Epidermal melanocyte (primary cell): Measurements from ENCODE around the gene DENND5A.
"Not testable (repeated sequence)": the region's sequence is repeated elsewhere in the genome, so short reads cannot be mapped to it uniquely, and the experiment has no call there.

ENCODE experiments used
- DNase-seq: peaks from one replicate; pipeline ENCODE4 v3.0.0; 2011; ENCODE audit warnings: low spot score; ENCODE audit not compliant: insufficient read length

Gene DENND5A

DNA sequence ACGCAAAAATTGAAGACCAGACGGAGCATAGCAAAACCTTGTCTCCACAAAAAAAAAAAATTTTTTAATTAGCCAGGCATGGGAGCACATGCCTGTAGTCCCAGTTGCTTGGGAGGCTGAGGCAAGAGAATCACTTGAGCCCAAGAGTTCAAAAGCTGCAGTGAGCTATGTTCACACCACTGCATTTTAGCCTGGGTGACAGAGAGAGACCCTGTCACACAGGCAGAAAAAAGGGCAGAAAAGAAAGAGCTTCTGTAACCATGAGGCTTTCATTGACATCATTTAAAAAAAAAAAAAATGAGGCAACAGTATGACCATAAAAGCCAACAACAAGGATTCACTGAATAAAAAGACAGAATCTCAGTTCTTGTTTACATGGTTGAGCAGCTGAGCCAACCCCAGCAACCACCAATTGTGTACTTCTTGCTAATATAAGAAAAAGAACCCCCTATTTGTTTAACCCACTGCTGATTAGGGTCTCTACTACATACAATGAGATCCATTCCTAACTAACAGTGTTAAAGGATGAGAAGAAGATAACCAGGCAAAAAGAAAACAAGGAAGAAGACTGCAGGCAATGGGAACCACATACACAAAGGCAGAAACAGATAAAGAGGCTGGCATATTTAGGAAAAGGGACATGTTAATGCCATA is 87.6 kb downstream of the DENND5A start:
- DNase-seq = no peak

DNA sequence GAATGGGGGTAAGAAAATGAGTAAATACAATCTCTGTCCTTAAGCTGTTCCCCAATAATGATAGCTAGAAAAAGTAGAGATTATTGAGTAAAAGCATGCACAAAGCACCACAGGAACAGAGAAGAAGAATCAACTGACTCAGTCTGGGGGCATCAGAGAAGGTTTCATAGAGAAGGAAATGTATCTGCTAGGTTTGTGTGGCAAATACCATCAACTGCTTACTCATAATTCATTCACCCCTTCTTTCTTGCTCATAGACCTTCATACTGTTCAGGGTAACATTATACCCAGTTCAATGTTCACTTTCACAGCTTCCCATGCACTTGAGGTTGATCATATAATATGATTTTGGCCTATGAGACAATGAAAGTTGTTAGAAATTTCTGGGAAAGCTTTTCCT is 88.6 kb downstream of the DENND5A start:
- no peak for DNase-seq

DNA sequence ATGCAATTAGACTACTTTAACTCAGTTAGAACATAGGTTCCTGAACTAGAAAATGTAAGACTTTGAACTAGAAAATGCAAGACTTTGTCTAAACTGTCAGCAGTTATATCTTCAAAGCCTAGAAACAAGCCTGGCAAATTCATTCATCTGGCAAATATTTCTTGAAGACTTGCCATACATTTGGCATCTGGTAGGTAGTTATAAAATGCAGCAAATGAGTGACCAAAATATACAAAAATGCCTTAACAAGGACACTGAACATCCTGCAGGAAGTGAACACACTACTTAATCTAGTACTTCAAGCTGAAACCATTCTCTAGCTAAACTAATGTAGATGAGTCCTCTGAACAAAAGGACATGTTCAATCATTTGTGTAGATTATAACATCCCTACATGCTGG is 89.0 kb downstream of the DENND5A start:
- DNase-seq = no peak

DNA sequence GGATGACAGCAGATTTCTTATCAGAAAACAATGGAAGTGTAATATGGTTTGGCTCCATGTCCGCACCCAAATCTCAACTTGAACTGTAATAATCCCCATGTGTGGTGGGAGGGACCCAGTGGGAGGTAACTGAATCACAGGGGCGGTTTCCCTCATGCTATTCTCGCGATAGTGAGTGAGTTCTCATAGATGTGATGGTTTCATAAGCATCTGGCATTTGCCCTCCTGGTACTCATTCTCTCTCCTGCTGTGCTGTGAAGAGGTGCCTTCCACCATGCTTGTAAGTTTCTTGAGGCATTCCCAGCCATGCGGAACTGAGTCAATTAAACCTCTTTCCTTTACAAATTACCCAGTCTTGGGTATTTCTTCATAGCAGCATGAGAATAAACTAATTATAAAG is 92.8 kb downstream of the DENND5A start:
- no peak for DNase-seq

DNA sequence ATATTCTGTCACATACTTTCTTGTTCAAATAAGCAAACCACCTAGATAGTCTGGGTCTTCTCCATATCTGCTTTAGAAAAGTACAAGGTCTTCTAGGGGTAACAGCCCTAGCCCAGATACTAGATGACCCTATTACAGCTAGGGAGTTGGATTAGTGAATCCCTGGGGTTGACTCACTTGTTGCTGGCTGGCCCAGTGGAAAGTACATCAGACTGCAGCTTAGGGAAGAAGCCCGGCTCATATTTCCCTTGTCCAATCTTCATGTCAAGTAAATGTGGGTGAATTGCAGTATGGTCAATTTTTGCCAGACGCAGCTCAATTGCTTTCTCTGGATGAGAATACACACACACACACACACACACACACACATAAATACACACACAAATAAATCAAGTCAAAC is 94.7 kb downstream of the DENND5A start:
- DNase-seq = no peak

DNA sequence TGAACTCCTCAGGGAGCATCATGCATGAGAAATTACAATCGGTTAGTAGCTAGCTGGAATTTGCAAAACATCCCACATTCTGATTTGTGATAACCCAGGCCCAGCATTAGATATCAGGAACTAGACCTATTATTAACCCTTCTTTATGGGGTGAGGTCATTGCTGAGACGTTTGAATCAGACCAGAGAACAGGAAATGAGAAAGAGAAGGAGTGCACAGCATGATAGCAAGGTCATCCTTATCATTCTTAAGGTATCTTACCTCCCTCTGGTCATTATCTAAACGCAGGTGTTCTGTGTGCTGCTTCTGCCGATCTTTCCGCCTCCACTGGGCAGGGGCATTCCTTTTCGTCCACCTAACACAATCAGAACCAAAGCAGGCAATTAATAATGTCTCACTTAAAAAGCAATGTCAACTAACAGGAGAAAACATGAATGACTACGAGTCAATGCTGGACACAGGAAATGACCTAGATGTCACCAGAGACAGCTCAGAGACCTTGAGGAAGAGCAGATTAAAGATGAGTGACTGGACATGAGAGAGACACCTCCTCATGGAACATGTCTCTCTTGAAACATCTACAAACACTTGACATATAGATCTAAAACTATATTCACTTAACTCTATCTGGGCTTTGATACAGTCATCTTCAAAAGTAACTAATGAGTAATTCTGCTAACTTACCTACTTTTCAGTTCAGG is 95.4 kb downstream of the DENND5A start:
- no peak for DNase-seq

DNA sequence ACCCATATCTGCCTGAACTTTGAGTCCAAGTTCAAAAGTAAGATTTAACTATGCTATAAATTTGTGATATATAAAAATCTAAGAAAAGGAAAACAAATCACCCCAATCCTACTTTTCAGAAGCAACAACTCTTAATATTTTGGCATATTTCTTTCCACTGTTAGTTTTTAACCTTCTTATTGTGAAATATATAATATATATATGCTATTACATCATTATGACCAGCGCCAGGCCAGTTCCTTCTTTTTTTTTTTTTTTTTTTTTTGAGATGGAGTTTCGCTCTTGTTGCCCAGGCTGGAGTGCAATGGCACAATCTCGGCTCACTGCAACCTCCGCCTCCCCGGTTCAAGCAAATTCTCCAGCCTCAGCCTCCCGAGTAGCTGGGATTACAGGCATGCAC is 103.2 kb downstream of the DENND5A start:
- DNase-seq = not testable (repeated sequence)

DNA sequence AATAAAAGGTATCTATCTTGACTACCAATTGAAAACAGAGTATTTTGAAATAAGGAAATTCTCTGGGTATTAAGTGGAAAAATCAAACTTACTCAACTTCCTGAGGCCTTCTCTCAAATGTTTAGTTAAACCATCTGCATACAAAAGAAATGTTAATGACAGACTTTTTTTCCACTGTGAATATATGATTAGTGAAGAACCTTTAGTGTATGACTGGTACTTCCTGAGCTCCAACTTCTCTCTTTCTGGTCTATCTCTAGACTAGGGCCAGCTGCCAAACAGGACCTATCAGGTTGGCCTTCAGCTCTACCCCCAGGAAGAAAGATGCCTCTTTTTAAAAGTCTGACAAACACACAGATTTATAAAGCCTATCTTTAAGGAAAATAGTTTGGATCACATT is 105.0 kb downstream of the DENND5A start:
- no peak for DNase-seq

DNA sequence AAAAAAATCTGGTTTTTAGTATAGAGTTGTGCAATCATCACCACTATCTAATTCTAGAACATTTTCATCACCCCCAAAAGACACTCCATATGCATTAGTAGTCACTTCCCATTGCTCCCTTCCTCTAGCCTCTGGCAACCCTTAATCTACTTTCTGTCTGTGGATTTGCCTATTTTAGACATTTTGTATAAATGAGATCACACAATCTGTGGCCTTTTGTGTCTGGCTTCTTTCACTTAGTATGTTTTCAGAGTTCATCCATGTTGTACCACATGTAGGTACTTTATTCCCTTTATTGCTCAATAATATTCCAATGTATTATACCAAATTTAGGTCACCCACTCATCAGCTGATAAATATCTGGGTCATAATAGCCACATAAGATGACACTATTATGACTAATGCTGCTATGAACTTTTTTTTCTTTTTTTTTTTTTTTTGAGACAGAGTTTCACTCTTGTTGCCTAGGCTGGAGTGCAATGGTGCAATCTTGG is 106.2 kb downstream of the DENND5A start:
- DNase-seq = no peak

DNA sequence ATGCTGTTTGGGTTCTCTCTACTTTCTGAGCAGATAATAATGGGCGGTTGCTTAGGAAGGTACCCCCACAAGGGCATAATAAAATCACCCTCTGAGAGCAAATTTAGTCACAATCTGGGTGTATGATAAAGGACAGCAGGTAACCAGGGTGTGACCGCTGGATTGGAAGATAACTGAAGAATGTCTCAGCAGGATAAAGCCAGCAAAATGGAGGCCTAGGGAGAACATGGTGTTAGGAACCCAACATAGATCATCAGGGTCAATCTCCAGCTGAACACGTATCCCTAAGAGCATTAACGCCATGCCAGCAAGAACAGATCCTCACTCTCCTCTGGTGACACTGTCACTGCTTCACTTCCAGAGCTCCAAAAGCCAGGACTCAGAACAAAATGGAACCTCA is 109.2 kb downstream of the DENND5A start:
- DNase-seq = no peak

DNA sequence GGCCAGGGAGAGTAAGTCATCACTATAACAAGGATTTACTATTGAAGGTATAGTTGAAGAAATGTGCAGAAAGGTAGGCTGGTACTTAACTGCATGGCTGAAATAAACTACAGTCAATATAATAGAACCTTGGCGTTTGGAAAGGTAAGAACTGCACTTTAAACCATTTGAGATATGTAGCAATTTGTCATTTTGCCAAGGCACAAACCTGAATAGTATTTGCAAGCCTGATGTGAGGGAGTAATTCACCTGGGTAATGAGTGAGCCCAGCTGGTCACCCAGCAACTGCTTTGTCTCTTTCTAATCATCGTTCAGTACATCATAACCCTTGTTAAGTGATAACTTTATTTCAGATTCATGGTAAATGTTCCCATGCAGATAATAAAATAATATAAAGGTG is 111.5 kb downstream of the DENND5A start:
- no peak for DNase-seq

DNA sequence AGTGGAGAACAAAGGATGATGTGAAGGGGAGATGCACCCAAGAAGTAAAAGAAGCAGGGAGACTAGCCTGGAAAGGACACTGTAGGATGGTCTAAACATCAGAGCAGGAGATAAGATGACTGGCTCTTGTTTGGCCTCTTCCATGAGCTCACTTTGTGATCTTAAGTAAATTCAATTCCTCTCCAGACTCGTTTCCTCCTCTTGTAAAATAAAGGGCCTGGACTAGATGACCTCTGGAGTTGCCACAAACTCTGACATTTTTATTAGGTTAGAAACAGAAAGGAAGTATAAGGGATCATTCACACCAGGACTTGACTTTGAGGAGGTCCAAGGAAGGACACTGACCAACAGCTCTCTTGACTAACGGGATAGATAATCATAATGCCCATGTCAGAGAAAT is 113.5 kb downstream of the DENND5A start:
- DNase-seq = no peak

DNA sequence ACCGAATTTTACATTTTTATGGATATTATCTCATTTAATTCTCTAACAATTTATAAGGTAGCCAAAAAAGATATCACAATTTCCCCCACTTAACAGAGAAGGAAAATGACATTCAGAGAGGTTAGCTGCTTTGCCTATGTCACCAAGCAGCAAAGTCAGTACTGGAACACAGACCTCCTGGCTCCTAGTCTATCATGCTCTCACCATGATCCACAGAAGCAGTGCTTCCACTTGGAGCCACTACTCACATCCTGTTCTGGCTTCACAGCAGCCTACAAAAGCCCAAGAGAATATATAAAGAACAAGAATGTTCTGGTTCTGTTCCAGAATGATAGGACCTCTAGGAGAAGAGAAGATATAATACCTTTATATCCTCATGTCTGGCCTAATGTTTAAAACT is 114.2 kb downstream of the DENND5A start:
- no peak for DNase-seq

DNA sequence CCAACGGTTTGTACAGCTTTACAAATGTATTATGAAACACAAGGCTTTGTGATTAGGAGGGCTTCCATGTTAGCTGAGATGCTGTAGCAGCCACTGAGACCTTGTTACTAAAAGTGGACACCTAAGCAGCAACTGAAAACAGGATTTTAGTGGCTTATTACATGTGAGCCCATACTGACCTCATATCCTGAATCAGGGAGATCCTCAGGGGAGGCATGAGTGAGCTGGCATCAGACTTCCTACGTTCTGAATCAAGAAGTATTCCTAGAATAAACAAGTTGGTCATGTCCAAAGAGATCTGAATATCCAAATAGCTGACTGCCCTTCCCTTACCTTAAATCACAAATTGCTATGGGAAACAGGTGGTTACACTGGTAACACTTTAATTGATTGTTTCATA is 114.6 kb downstream of the DENND5A start:
- DNase-seq = no peak

DNA sequence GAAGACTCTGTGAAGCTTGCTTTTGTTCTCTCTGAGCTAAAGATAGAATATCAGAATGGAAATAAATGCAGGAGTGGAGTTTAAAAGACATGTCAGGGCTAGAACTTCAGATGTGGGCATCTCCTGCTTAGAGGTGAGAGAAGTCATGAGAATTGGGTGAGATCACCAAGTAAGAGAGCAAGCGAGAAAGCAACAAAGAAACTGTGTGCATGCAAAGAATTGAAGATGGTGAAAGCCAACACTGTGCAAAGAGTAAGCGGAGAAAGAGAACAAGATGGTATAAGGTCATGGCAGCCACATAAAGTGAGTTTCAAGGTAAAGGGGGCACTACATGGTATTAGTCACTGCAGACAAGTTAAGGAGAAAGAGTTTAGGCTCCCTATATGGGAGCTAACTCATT is 116.4 kb downstream of the DENND5A start:
- no peak for DNase-seq

DNA sequence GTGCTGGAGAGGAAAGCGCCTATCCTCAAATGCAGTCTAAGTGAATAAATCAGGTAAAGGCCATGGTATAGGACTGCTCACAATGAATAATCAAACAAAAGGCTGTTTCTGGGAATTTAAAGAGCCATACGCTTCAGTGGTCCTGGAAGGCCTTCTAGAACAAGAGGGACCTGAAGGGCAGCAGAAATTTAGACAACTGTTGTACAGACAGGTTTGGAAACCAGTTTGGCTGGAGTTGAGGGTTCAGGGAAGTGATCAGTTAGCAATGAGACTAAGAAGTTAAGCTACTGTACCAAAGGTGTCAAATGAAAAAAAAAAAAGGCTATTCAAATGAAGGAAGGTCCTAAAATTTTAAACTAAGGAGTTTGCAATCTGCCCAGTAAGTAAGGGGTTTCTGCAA is 117.1 kb downstream of the DENND5A start:
- no peak for DNase-seq

DNA sequence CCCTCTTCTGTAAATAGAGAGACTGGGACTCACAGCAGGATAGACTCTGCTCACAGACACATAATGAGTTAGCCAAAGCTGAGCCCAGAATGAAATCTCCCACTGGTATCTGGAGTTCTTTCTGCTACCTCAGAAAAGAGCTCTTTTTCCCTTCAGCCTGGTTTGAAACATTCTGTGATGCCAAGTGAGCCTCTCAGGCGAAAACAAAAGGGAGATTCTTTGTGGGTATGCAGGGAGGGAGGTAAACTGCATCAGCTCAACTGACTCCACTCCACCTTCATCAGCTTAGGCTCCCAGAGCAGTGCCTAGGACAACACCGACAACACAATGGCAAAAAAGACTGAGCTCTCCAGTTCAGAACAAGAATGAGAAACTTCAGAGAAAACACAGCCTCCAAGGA is 118.7 kb downstream of the DENND5A start:
- no peak for DNase-seq

DNA sequence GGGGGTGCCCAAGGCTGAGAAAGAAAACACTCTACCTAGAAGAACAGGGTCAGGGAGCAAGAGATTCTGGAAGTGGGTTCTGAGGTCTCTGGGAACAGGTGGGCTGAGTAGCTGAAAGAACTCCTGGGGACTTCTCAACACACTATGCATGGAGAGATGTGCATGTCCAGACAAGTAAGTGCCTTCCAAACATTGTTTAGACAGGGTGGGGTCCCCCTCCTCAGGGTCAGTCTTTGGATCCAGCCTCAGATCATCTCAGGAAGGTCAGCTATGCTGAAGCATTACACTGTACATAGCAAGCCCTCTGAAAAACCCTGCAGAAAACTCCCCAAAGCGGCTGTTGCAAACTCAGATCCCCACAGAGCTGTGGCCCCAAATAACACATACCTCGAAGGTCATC is 119.9 kb downstream of the DENND5A start:
- DNase-seq = no peak

DNA sequence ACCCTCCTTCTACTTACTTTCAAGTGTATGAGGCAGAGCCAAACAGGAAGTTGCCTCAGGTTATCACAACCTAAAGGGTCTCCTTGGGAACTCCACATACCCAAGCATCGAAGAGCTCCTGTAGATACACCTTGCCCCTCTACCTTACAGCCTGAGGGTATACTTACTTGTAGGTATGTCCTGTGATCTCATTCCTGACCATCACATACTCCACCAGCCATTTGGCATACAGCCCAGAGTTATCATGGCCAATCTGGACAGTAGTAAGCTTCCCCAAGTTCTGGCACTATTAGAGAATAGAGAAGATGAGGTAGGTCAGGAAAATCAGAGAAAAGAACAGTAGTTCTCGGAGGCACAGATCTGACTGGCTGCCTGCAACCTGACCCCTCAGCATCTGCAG is 120.3 kb downstream of the DENND5A start:
- DNase-seq = no peak

DNA sequence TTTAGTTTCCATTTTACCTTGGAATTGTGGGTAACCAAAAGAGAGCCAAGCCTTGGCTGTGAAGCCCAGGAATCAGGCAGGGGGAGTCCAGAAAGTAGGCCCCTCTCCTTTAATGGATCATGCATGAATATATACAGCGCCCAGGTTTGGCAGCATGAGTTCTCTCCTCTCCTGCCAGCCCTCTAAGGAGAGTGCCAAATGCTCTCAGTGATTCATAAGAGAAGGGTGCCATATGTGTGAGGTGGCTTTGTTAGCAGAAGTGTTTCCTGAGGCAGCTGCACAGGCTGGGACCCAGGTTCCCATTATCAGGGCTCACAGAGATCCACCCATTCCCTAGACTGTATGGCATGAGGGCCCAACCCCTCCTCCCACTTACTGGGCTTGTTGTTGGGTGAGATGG is 121.4 kb downstream of the DENND5A start:
- DNase-seq = no peak

DNA sequence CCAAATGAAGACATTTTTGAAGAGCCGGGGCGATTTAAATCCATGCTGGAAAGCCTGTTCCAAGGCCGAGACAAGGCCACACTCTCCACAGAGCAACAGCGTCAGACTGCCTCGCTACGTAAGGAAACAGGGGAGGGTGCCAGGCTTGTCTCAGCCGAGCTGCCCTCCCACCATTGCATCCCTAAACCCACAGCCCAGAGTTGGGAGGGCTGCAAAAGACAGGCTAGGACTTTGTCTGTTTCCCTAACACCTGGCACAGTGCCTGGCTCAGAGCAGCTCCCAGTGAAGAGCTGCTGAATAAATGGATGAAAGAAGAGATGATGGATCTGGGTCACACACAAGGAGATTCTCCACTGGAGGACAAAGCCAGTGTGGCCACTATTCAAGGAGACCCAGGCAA is 122.4 kb downstream of the DENND5A start:
- DNase-seq = no peak

DNA sequence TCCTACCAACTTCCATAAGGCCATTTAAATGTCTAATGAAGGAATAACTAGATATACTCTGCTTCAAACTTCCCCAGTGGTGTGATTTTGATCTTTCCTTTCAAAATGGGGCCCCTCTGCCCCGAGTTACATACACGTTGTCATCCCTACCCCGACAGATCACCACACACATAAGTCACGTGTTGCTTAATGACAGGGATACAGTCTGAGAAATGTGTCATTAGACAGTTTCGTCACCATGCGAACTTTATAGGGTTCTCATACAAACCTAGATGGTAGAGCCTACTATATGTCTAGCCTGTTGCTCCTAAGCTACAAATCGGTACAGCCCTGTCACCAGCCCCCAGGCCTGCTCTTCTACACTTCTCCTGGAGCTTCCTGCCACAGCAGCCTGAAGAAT is 124.0 kb downstream of the DENND5A start:
- no peak for DNase-seq

DNA sequence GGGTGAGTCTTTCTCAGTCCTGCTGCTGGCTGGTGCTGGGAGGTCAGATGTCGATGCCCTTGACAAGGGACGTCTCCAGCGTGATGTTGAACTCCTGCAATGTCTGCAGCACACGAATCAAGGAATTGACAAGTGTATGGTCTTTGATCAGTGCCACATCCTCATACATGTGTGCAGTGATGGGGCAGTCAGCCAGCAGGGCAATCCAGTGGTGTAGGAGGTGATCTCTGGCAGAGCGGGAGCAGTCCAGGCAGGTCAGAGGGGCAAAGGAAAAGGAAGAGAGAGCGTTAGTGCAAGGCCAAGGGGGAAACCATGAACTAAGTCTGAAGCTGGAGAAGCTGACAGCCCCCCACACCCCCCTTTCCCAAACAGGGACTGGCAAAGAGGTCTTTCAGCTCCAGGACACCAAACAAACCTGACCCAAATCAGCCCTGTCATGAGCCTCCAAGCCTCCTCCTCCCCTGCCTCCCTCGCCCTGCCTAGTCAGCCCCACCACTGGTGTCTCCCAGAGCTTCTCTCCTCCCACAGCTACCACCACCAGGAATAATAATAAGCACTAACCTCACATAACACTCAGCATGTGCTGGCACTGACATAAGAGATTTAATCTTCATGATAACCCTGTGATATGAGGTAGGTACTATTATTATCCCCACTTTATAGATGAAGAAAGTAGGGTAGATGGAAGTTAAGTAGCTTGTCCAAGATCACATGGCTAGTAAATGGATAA is 125.4 kb downstream of the DENND5A start:
- no peak for DNase-seq
